Measurements from ENCODE around the gene IGFBPL1.
A peak's percentile ranks its signal among the peaks of the same experiment; 100 is the strongest.

Gene IGFBPL1

DNA sequence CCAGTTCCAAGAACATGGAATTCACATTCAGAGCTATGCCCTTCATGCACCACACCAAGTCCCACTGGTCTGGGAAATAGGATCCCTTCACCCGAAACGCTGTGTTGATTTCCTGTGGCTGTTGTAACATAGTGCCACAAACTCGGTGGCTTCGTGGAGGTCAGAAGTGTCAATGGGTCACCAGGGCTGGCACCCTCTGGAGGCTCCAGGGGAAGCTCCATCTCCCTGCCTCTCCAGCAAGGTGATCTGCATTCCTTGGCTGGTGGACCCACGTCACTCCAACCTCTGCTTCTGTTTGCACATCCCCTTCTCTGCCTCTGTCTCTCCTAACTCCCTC, 60.7 kb downstream of the IGFBPL1 start:
- no peak for DNase-seq (ENCODE audit: insufficient read length, low spot score)
- TF ChIP-seq CTCF (IDR thresholded peaks at IDR 0.05; ENCODE audit: insufficient read depth, missing control alignments), result no peak
- FAIRE-seq, result no peak

DNA sequence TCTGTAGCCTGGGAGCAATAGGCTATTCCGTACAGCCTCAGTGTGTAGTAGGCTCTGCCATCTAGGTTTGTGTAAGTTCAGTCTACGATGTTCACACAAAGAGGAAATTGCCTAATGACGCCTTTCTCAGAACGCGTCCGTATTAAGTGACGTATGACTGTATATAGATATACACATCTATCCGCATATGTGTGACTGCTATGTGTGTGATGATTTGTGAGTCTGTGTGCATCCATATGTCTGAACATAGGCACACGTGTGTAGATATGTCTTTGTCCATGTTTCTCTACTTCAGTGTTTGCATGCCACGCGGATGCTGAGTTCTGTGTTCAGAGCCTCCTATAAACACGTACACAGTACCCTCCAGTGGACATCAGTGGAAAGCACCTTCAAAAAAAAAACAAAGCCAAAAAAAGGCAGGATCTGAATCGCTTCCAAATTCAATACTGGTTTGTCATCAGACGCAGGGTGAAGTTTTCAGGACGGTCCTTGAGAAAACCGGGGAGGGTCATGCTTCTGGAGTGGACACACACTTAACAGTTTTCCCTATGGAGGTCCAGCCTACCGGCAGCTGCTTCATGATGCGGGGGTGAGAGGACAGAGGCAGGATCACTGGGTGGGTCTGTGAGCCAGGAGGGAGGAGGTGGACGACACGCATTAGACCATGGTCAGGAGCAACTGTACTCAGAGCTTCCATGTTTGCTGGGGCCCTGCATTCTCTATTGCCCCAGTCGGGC, 61.2 kb downstream of the IGFBPL1 start:
- FAIRE-seq (peak; percentile 92), DNase-seq (ENCODE audit: insufficient read length, low spot score) (no peak)
- peak; percentile 71 for TF ChIP-seq CTCF (IDR thresholded peaks at IDR 0.05; ENCODE audit: insufficient read depth, missing control alignments)

DNA sequence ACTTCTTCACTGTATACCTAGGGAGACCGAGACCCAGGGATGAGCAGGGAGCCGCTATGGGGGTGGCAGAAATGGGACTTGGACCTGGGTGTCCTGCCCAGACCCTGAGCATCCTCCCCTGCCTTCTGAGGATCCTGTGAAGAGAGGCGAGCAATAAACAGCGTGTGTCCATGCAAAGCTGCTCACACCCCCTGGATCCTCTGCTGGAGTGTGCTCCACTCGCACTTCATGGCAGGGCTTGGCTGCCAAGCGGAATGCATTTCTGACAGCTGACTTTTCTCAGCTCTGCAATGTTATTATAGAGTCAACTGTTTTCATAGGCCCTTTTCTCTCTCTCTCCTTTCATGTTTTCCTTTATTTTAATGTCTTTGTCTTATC, 62.8 kb downstream of the IGFBPL1 start:
- FAIRE-seq (no peak), DNase-seq (ENCODE audit: insufficient read length, low spot score) (no peak)
- TF ChIP-seq CTCF (IDR thresholded peaks at IDR 0.05; ENCODE audit: insufficient read depth, missing control alignments), result no peak

- DNase-seq (ENCODE audit: insufficient read length, low spot score) (no peak), FAIRE-seq (no peak)
- TF ChIP-seq CTCF (IDR thresholded peaks at IDR 0.05; ENCODE audit: insufficient read depth, missing control alignments), result no peak
Measured at GRCh38 chr9:38360839-38361472, 63.3 kb downstream of the IGFBPL1 start.

DNA sequence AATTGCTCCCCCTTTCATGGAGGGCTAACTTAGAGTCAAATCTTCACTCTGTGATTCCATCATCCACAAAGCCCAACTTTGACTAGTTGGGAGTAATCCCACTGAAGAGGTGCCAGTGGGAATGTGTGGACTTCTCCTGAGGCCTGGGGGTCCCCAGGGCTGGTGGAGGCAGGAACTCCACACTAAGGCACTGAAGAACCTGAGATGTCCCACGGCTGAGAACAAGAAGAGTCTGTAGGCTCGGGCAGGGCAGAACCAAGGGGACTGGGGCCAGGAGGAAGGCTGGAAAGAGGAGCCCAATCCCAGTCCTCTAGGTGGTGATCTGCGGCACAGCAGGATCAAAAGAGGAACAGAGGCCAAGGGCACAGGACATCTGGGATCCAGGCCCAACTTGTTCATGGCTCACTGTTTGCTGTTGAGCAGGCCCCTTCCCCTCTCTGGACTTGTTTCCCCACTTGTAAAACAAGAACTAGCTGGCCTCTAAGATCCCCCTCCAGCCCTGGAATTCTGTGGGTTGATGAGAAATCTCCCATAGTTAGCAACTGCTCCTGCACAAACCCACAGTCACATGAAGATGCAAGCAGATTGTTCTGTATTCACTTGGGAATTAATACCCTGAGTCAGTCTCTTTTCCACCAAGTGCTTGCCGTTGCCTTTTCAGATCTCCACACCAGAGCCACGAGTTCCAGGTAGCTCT, 64.4 kb downstream of the IGFBPL1 start:
- no peak for TF ChIP-seq CTCF (IDR thresholded peaks at IDR 0.05; ENCODE audit: insufficient read depth, missing control alignments)
- no peak for FAIRE-seq

DNA sequence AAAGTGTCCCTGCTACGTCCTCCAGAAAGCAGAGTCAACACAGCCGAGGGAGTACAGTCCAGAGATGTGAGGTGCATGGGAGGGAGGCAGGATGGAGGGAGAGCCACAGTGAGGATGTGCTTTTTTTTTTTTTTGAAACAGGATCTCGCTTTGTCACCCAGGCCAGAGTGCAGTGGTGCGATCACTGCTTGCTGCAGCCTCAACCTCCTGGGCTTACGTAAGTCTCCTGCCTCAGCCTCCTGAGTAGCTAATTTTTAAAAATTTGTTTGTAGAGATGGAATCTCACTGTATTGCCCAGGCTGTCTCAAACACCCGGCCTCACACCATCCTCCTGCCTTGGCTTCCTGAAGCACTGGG, 65.0 kb downstream of the IGFBPL1 start:
- DNase-seq (ENCODE audit: insufficient read length, low spot score) (no peak), FAIRE-seq (no peak)
- no peak for TF ChIP-seq CTCF (IDR thresholded peaks at IDR 0.05; ENCODE audit: insufficient read depth, missing control alignments)

More for the DNA sequence above, 64.4 kb downstream of the IGFBPL1 start:
- DNase-seq (ENCODE audit: insufficient read length, low spot score), result no peak
